ENCODE data around the gene PATJ.

PATJ gene

GRCh38 chr1:62076286-62076685 lies 334.0 kb downstream of the PATJ start:
- no peaks in the 10 kb centered on the region for H3K27me3 ChIP-seq (ENCODE audit: control insufficient read depth, insufficient read depth, low read length, poor library complexity, severe bottlenecking)
- WGBS, 2 experiments = 93 to 96% methylated on average over 2 to 3 of the region's 3 CpGs
- H3K4me1 ChIP-seq (ENCODE audit: control insufficient read depth, insufficient read depth, low read length) = no peaks in the 10 kb centered on the region
- H3K27ac ChIP-seq (ENCODE audit: insufficient read depth, low read depth, low read length, poor library complexity, severe bottlenecking) = no peak overlapping the region
- no peak overlapping the region for H3K4me3 ChIP-seq (ENCODE audit: insufficient read depth, low read depth, low read length)
- no peaks in the 10 kb centered on the region for H3K36me3 ChIP-seq (ENCODE audit: control insufficient read depth, insufficient read depth, low read length)
- no peaks in the 10 kb centered on the region for H3K9me3 ChIP-seq (ENCODE audit: control insufficient read depth, low read length)

GRCh38 chr1:62077821-62078220 lies 335.5 kb downstream of the PATJ start:
- Histone ChIP-seq H3K4me3 (ENCODE audit: insufficient read depth, low read depth, low read length) (no peak overlapping the region), H3K9me3 (ENCODE audit: control insufficient read depth, low read length) (no peaks in the 10 kb centered on the region), H3K27me3 (ENCODE audit: control insufficient read depth, insufficient read depth, low read length, poor library complexity, severe bottlenecking) (no peaks in the 10 kb centered on the region), H3K36me3 (ENCODE audit: control insufficient read depth, insufficient read depth, low read length) (no peaks in the 10 kb centered on the region), H3K27ac (ENCODE audit: insufficient read depth, low read depth, low read length, poor library complexity, severe bottlenecking) (no peak overlapping the region), H3K4me1 (ENCODE audit: control insufficient read depth, insufficient read depth, low read length) (no peaks in the 10 kb centered on the region)
- 97 to 100% methylated on average over 1 of the region's 1 CpG for WGBS, 2 experiments

- Histone ChIP-seq H3K4me3 (ENCODE audit: insufficient read depth, low read depth, low read length) (no peak overlapping the region), H3K4me1 (ENCODE audit: control insufficient read depth, insufficient read depth, low read length) (no peaks in the 10 kb centered on the region), H3K27me3 (ENCODE audit: control insufficient read depth, insufficient read depth, low read length, poor library complexity, severe bottlenecking) (no peaks in the 10 kb centered on the region), H3K27ac (ENCODE audit: insufficient read depth, low read depth, low read length, poor library complexity, severe bottlenecking) (no peak overlapping the region), H3K36me3 (ENCODE audit: control insufficient read depth, insufficient read depth, low read length) (no peaks in the 10 kb centered on the region), H3K9me3 (ENCODE audit: control insufficient read depth, low read length) (no peaks in the 10 kb centered on the region)
- WGBS, 2 experiments = 85 to 87% methylated on average over 14 of the region's 14 CpGs
Observed at GRCh38 chr1:62082456-62083363, 340.4 kb downstream of the PATJ start.

- no peaks in the 10 kb centered on the region for H3K4me1 ChIP-seq (ENCODE audit: control insufficient read depth, insufficient read depth, low read length)
- H3K36me3 ChIP-seq (ENCODE audit: control insufficient read depth, insufficient read depth, low read length) = no peaks in the 10 kb centered on the region
- no peak overlapping the region for H3K4me3 ChIP-seq (ENCODE audit: insufficient read depth, low read depth, low read length)
- no peaks in the 10 kb centered on the region for H3K9me3 ChIP-seq (ENCODE audit: control insufficient read depth, low read length)
- 93% methylated on average over 9 of the region's 9 CpGs for WGBS, 2 experiments
- H3K27me3 ChIP-seq (ENCODE audit: control insufficient read depth, insufficient read depth, low read length, poor library complexity, severe bottlenecking) = no peaks in the 10 kb centered on the region
- no peak overlapping the region for H3K27ac ChIP-seq (ENCODE audit: insufficient read depth, low read depth, low read length, poor library complexity, severe bottlenecking)
Observed at GRCh38 chr1:62084310-62084890, 342.1 kb downstream of the PATJ start.

GRCh38 chr1:62088439-62088838 lies 346.2 kb downstream of the PATJ start:
- Histone ChIP-seq H3K36me3 (ENCODE audit: control insufficient read depth, insufficient read depth, low read length) (no peaks in the 10 kb centered on the region), H3K4me1 (ENCODE audit: control insufficient read depth, insufficient read depth, low read length) (no peaks in the 10 kb centered on the region), H3K9me3 (ENCODE audit: control insufficient read depth, low read length) (no peaks in the 10 kb centered on the region), H3K4me3 (ENCODE audit: insufficient read depth, low read depth, low read length) (no peak overlapping the region), H3K27ac (ENCODE audit: insufficient read depth, low read depth, low read length, poor library complexity, severe bottlenecking) (no peak overlapping the region), H3K27me3 (ENCODE audit: control insufficient read depth, insufficient read depth, low read length, poor library complexity, severe bottlenecking) (no peaks in the 10 kb centered on the region)

GRCh38 chr1:62089570-62089969 lies 347.3 kb downstream of the PATJ start:
- WGBS, 2 experiments = 94 to 97% methylated on average over 2 of the region's 2 CpGs
- Histone ChIP-seq H3K9me3 (ENCODE audit: control insufficient read depth, low read length) (no peaks in the 10 kb centered on the region), H3K27me3 (ENCODE audit: control insufficient read depth, insufficient read depth, low read length, poor library complexity, severe bottlenecking) (no peaks in the 10 kb centered on the region), H3K4me1 (ENCODE audit: control insufficient read depth, insufficient read depth, low read length) (no peaks in the 10 kb centered on the region), H3K4me3 (ENCODE audit: insufficient read depth, low read depth, low read length) (no peak overlapping the region), H3K27ac (ENCODE audit: insufficient read depth, low read depth, low read length, poor library complexity, severe bottlenecking) (no peak overlapping the region), H3K36me3 (ENCODE audit: control insufficient read depth, insufficient read depth, low read length) (no peaks in the 10 kb centered on the region)

GRCh38 chr1:62090016-62090415 lies 347.7 kb downstream of the PATJ start:
- Histone ChIP-seq H3K4me1 (ENCODE audit: control insufficient read depth, insufficient read depth, low read length) (no peaks in the 10 kb centered on the region), H3K36me3 (ENCODE audit: control insufficient read depth, insufficient read depth, low read length) (no peaks in the 10 kb centered on the region), H3K27ac (ENCODE audit: insufficient read depth, low read depth, low read length, poor library complexity, severe bottlenecking) (no peak overlapping the region), H3K9me3 (ENCODE audit: control insufficient read depth, low read length) (no peaks in the 10 kb centered on the region), H3K4me3 (ENCODE audit: insufficient read depth, low read depth, low read length) (no peak overlapping the region), H3K27me3 (ENCODE audit: control insufficient read depth, insufficient read depth, low read length, poor library complexity, severe bottlenecking) (no peaks in the 10 kb centered on the region)
- WGBS, 2 experiments = 88% methylated on average over 5 of the region's 5 CpGs

GRCh38 chr1:62092110-62092509 lies 349.8 kb downstream of the PATJ start:
- Histone ChIP-seq H3K27me3 (ENCODE audit: control insufficient read depth, insufficient read depth, low read length, poor library complexity, severe bottlenecking) (no peaks in the 10 kb centered on the region), H3K4me1 (ENCODE audit: control insufficient read depth, insufficient read depth, low read length) (no peaks in the 10 kb centered on the region), H3K4me3 (ENCODE audit: insufficient read depth, low read depth, low read length) (no peak overlapping the region), H3K9me3 (ENCODE audit: control insufficient read depth, low read length) (no peaks in the 10 kb centered on the region), H3K27ac (ENCODE audit: insufficient read depth, low read depth, low read length, poor library complexity, severe bottlenecking) (no peak overlapping the region), H3K36me3 (ENCODE audit: control insufficient read depth, insufficient read depth, low read length) (no peaks in the 10 kb centered on the region)
- 94 to 100% methylated on average over 2 to 3 of the region's 4 CpGs for WGBS, 2 experiments

- no peaks in the 10 kb centered on the region for H3K36me3 ChIP-seq (ENCODE audit: control insufficient read depth, insufficient read depth, low read length)
- H3K27ac ChIP-seq (ENCODE audit: insufficient read depth, low read depth, low read length, poor library complexity, severe bottlenecking) = no peak overlapping the region
- WGBS, 2 experiments = 88 to 92% methylated on average over 2 of the region's 3 CpGs
Observed at GRCh38 chr1:62093261-62093660, 351.0 kb downstream of the PATJ start.

GRCh38 chr1:62097464-62097863 lies 355.2 kb downstream of the PATJ start:
- no peak overlapping the region for H3K4me3 ChIP-seq (ENCODE audit: insufficient read depth, low read depth, low read length)
- H3K27ac ChIP-seq (ENCODE audit: insufficient read depth, low read depth, low read length, poor library complexity, severe bottlenecking) = no peak overlapping the region
- no peaks in the 10 kb centered on the region for H3K36me3 ChIP-seq (ENCODE audit: control insufficient read depth, insufficient read depth, low read length)
- no peaks in the 10 kb centered on the region for H3K27me3 ChIP-seq (ENCODE audit: control insufficient read depth, insufficient read depth, low read length, poor library complexity, severe bottlenecking)
- no peaks in the 10 kb centered on the region for H3K4me1 ChIP-seq (ENCODE audit: control insufficient read depth, insufficient read depth, low read length)
- WGBS, 2 experiments = 91 to 97% methylated on average over 3 of the region's 3 CpGs
- no peaks in the 10 kb centered on the region for H3K9me3 ChIP-seq (ENCODE audit: control insufficient read depth, low read length)

More at GRCh38 chr1:62093261-62093660, 351.0 kb downstream of the PATJ start:
- Histone ChIP-seq H3K4me3 (ENCODE audit: insufficient read depth, low read depth, low read length) (no peak overlapping the region), H3K9me3 (ENCODE audit: control insufficient read depth, low read length) (no peaks in the 10 kb centered on the region), H3K27me3 (ENCODE audit: control insufficient read depth, insufficient read depth, low read length, poor library complexity, severe bottlenecking) (no peaks in the 10 kb centered on the region), H3K4me1 (ENCODE audit: control insufficient read depth, insufficient read depth, low read length) (no peaks in the 10 kb centered on the region)

All from ectodermal cell (in vitro differentiated cells).